Upper lobe of left lung (tissue), 6 donors: Measurements from ENCODE around the gene ANKRD66. TPM values are rescaled to one million over a fixed set of nuclear protein-coding genes. Genes with fewer than 3 reads are reported as not detected.

Experiments used
- ATAC-seq, 2 donors: fragments of 200-7000 bp; cut with Tn5 transposase; one replicate each; pipeline ENCODE4 v1.9.1; 2022; ENCODE audit warnings: mild to moderate bottlenecking in 2 of 2, moderate library complexity in 2 of 2; ENCODE audit not compliant: low FRiP score in 2 of 2
- DNase-seq, 2 donors: peaks; one replicate each; pipeline ENCODE4 v3.0.0-alpha.2; 2019 to 2020
- H3K27ac ChIP-seq, 4 donors: fragments of 200-600 bp; sonication (generic); one replicate each; pipeline ENCODE4 v1.5.1; 2016 to 2019
- H3K27me3 ChIP-seq, 4 donors: fragments of 200-600 bp; sonication (generic); one replicate each; pipeline ENCODE4 v1.5.1; 2017 to 2019
- H3K36me3 ChIP-seq, 4 donors: fragments of 200-600 bp; sonication (generic); one replicate each; pipeline ENCODE4 v1.5.1; 2016 to 2019
- H3K4me1 ChIP-seq, 4 donors: fragments of 200-600 bp; sonication (generic); one replicate each; pipeline ENCODE4 v1.5.1; 2018 to 2019
- H3K4me3 ChIP-seq, 4 donors: fragments of 200-600 bp; sonication (generic); one replicate each; pipeline ENCODE4 v1.5.1; 2017 to 2019; ENCODE audit warnings: mild to moderate bottlenecking in 2 of 4, moderate library complexity in 1 of 4
- H3K9me3 ChIP-seq, 4 donors: fragments of 200-600 bp; sonication (generic); one replicate each; pipeline ENCODE4 v1.5.1; 2018 to 2019
- EP300 ChIP-seq, 4 donors: sonication (generic); formaldehyde crosslinking; IDR thresholded peaks; one replicate each; pipeline ENCODE4 v1.5.1; 2017; ENCODE audit warnings: antibody characterized with exemption in 4 of 4, control low read depth in 2 of 4
- POLR2A ChIP-seq, 4 donors: fragments of 450-650 bp; IDR thresholded peaks; one replicate each; pipeline ENCODE4 v1.5.1; 2016 to 2017; ENCODE audit warnings: antibody characterized with exemption in 4 of 4, mild to moderate bottlenecking in 2 of 4
- POLR2AphosphoS5 ChIP-seq, 2 donors: sonication (generic); formaldehyde crosslinking; IDR thresholded peaks; one replicate each; pipeline ENCODE4 v1.5.1; 2017; ENCODE audit warnings: antibody characterized with exemption in 2 of 2
- WGBS, 2 donors: methylation state at CpG; one replicate each; pipeline ENCODE4 v1.1.5; 2017 to 2018; 5-methylcytosine and 5-hydroxymethylcytosine counted together
- total RNA-seq, 6 donors: library from RNA; depleted of rRNA in 4 of 6; stranded (reverse); fragments of >200 nt in 4 of 6; gene quantifications; one replicate each; pipeline versions ENCODE4 v1.1.0 to v1.2.1, GENCODE V29; 2016 to 2021
- TF ChIP-seq, protein P1 (sequence below), 6 experiments: fragments of 450-650 bp in 4 of 6; fragments of 200-600 bp in 2 of 6; sonication (generic) in 2 of 6; IDR thresholded peaks; one replicate each; pipeline ENCODE4 v1.5.1; 2016 to 2019; ENCODE audit warnings: antibody characterized with exemption in 6 of 6
- donor health status: DM: no; HTN: no; CAD: no; lungs with moderate emphysema.
- donor health status: DM: no; HTN: yes; CAD: no; lungs with severe emphysema.

The ANKRD66 gene
- total RNA-seq, 6 donors from 2014 or later, result 2.1 to 15.7 (median 2.7) TPM; not detected in 2

DNA sequence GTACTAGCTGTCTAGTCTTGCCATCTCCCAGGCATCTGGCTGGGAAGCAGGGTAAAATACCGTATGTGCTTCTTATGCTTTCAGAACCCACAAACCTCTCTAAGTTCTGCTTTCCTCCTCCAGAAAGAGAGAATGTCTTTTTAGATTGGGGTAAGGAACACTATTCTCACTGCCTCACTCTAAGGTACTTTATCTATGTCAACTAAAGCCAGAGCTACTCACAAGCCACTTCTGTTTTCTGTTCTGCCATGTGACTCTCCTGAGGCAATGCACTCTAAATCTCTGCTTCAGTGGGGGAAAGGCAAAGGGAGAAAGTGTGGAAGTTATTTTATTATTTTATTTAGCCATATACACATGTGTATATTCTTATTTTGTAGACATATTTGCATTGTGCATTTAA is 62.1 kb downstream of the ANKRD66 start:
- Histone ChIP-seq H3K4me1 (no peaks in the 10 kb centered on the region), H3K9me3 (no peaks in the 10 kb centered on the region), H3K4me3 (no peak overlapping the region), H3K27ac (no peak overlapping the region), H3K36me3 (no peaks in the 10 kb centered on the region), H3K27me3 (no peaks in the 10 kb centered on the region)
- no peak for ATAC-seq
- DNase-seq, result no peak
- WGBS, 2 donors, result 27 to 36% methylated on average over 1 of the region's 1 CpG
- TF ChIP-seq, protein P1, sequence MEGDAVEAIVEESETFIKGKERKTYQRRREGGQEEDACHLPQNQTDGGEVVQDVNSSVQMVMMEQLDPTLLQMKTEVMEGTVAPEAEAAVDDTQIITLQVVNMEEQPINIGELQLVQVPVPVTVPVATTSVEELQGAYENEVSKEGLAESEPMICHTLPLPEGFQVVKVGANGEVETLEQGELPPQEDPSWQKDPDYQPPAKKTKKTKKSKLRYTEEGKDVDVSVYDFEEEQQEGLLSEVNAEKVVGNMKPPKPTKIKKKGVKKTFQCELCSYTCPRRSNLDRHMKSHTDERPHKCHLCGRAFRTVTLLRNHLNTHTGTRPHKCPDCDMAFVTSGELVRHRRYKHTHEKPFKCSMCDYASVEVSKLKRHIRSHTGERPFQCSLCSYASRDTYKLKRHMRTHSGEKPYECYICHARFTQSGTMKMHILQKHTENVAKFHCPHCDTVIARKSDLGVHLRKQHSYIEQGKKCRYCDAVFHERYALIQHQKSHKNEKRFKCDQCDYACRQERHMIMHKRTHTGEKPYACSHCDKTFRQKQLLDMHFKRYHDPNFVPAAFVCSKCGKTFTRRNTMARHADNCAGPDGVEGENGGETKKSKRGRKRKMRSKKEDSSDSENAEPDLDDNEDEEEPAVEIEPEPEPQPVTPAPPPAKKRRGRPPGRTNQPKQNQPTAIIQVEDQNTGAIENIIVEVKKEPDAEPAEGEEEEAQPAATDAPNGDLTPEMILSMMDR (IDR thresholded peaks at IDR 0.05), result no peak
- TF ChIP-seq POLR2A (IDR thresholded peaks at IDR 0.05), result no peak
- TF ChIP-seq EP300 (IDR thresholded peaks at IDR 0.05), result no peak
- TF ChIP-seq POLR2AphosphoS5 (IDR thresholded peaks at IDR 0.05), result no peak

Other genes with a start within 250 kb of the ANKRD66 start
- gene CYP39A1, start 94.1 kb upstream of the ANKRD66 start, total RNA-seq, result 10 to 100 TPM in 1 of 6 donors, 1 to 10 TPM in 5; 2.6 to 10.3 (median 5.0) TPM
- 10 to 100 TPM in 5 of 6 donors, 1 to 10 TPM in 1; 7.8 to 61.8 (median 13.7) TPM for gene SLC25A27, start 94.0 kb upstream of the ANKRD66 start, total RNA-seq
- gene TDRD6, start 59.0 kb upstream of the ANKRD66 start, total RNA-seq, result 1 to 10 TPM in 2 of 6 donors, under 1 TPM in 4; 0.15 to 3.1 (median 0.53) TPM
- 1 to 10 TPM; 2.6 to 9.5 (median 5.9) TPM for gene PLA2G7, start 11.6 kb upstream of the ANKRD66 start, total RNA-seq
- 1 to 10 TPM in 2 of 6 donors, not detected in 4; 1.0 to 1.1 TPM for gene MEP1A, start 46.5 kb downstream of the ANKRD66 start, total RNA-seq
- 100 to 1,000 TPM; 107 to 352 (median 215) TPM for gene ADGRF5, start 175.0 kb downstream of the ANKRD66 start, total RNA-seq